Measurements from ENCODE around the gene OR56B1. TPM values are rescaled to one million over a fixed set of nuclear protein-coding genes. Genes with fewer than 3 reads are reported as not detected.

Gene OR56B1
- polyA plus RNA-seq, 1 donor from 2014 or later = not detected

GRCh38 chr11:5705688-5706087 is 30.6 kb upstream of the OR56B1 start:
- H4K20me1 ChIP-seq (ENCODE audit: insufficient read depth) = no peaks in the 10 kb centered on the region
- H3K9me2 ChIP-seq (ENCODE audit: insufficient read depth, low read length) = no peaks in the 10 kb centered on the region
- no peaks in the 10 kb centered on the region for H3K9me3 ChIP-seq (ENCODE audit: low read length)
- no peaks in the 10 kb centered on the region for H3F3A ChIP-seq (ENCODE audit: insufficient read depth, low read length, poor library complexity, severe bottlenecking)
- no peak for TF ChIP-seq POLR2AphosphoS5 (IDR thresholded peaks at IDR 0.05)
- TF ChIP-seq SMC3 (conservative IDR thresholded peaks at IDR 0.05; ENCODE audit: poor library complexity) = no peak
- no peak for TF ChIP-seq EP300 (conservative IDR thresholded peaks at IDR 0.05; ENCODE audit: poor library complexity, severe bottlenecking)
- TF ChIP-seq CTCF (IDR thresholded peaks at IDR 0.05; ENCODE audit: poor library complexity, severe bottlenecking) = no peak
- no peak for TF ChIP-seq REST (IDR thresholded peaks at IDR 0.05; ENCODE audit: borderline replicate concordance)
- TF ChIP-seq MXI1 (conservative IDR thresholded peaks at IDR 0.05; ENCODE audit: poor library complexity, severe bottlenecking) = no peak
- no peak for TF ChIP-seq TAF1 (IDR thresholded peaks at IDR 0.05; ENCODE audit: low read depth)
- no peak for TF ChIP-seq EZH2 (IDR thresholded peaks at IDR 0.05; ENCODE audit: borderline replicate concordance, insufficient read depth, low read length, poor library complexity, severe bottlenecking)
- no peak for TF ChIP-seq RAD21 (conservative IDR thresholded peaks at IDR 0.05)
- no peaks in the 10 kb centered on the region for H3K79me2 ChIP-seq (replicated peaks; ENCODE audit: insufficient read depth, low read length)
- H3K4me3 ChIP-seq (ENCODE audit: low read length) = no peak overlapping the region
- no peak overlapping the region for H3K4me2 ChIP-seq (ENCODE audit: low read length)
- H2AFZ ChIP-seq (ENCODE audit: low read depth, low read length) = no peak overlapping the region
- H3K27me3 ChIP-seq (ENCODE audit: insufficient read depth, low read depth, low read length) = no peaks in the 10 kb centered on the region
- no peaks in the 10 kb centered on the region for H3K36me3 ChIP-seq (ENCODE audit: insufficient read depth, low read length)
- no peak overlapping the region for H3K27ac ChIP-seq (ENCODE audit: low read length)
- no peak overlapping the region for H3K9ac ChIP-seq (ENCODE audit: low read length)

GRCh38 chr11:5712507-5712906 is 23.7 kb upstream of the OR56B1 start:
- TF ChIP-seq MXI1 (conservative IDR thresholded peaks at IDR 0.05; ENCODE audit: poor library complexity, severe bottlenecking) (no peak), RAD21 (conservative IDR thresholded peaks at IDR 0.05) (no peak), POLR2AphosphoS5 (IDR thresholded peaks at IDR 0.05) (no peak), EZH2 (IDR thresholded peaks at IDR 0.05; ENCODE audit: borderline replicate concordance, insufficient read depth, low read length, poor library complexity, severe bottlenecking) (no peak), REST (IDR thresholded peaks at IDR 0.05; ENCODE audit: borderline replicate concordance) (no peak), CTCF (IDR thresholded peaks at IDR 0.05; ENCODE audit: poor library complexity, severe bottlenecking) (peak; percentile 39), EP300 (conservative IDR thresholded peaks at IDR 0.05; ENCODE audit: poor library complexity, severe bottlenecking) (no peak)
- Histone ChIP-seq H2AFZ (ENCODE audit: low read depth, low read length) (no peak overlapping the region), H3K79me2 (replicated peaks; ENCODE audit: insufficient read depth, low read length) (no peaks in the 10 kb centered on the region), H3K27me3 (ENCODE audit: insufficient read depth, low read depth, low read length) (no peaks in the 10 kb centered on the region), H4K20me1 (ENCODE audit: insufficient read depth) (no peaks in the 10 kb centered on the region), H3K9me3 (ENCODE audit: low read length) (no peaks in the 10 kb centered on the region), H3K27ac (ENCODE audit: low read length) (no peak overlapping the region), H3K4me3 (ENCODE audit: low read length) (no peak overlapping the region), H3K36me3 (ENCODE audit: insufficient read depth, low read length) (no peaks in the 10 kb centered on the region), H3K9me2 (ENCODE audit: insufficient read depth, low read length) (no peaks in the 10 kb centered on the region), H3K4me2 (ENCODE audit: low read length) (no peak overlapping the region), H3F3A (ENCODE audit: insufficient read depth, low read length, poor library complexity, severe bottlenecking) (no peaks in the 10 kb centered on the region), H3K9ac (ENCODE audit: low read length) (no peak overlapping the region)
